T-cell (primary cell): ENCODE measurements around the gene ARHGAP11A. TPM values are rescaled to one million over a fixed set of nuclear protein-coding genes. Genes with fewer than 3 reads are reported as not detected.
A peak's percentile ranks its signal among the peaks of the same experiment; 100 is the strongest.
"Not testable (repeated sequence)": the region's sequence is repeated elsewhere in the genome, so short reads cannot be mapped to it uniquely, and the experiment has no call there.

Experiments
- ATAC-seq, 4 experiments: fragments of 200-7000 bp in 3 of 4; fragments of 150-1000 bp in 1 of 4; cut with Tn5 transposase; replicated peaks in 1 of 4; 1 replicate in 3 of 4; 2 replicates in 1 of 4; pipeline ENCODE4 v1.10.0; 2021; ENCODE audit warnings: moderate library complexity in 3 of 4, mild to moderate bottlenecking in 2 of 4, moderate number of reproducible peaks in 1 of 4
- CTCF ChIA-PET, 2 donors: fragments of 300-600 bp; sonication (Branson Sonifier 250); formaldehyde crosslinking; loops; one replicate each; lab custom pipeline; 2022; ENCODE audit warnings: antibody characterized with exemption in 2 of 2; lab: Charles Lee
- POLR2A ChIA-PET, 2 donors: fragments of 300-600 bp; sonication (Branson Sonifier 250); formaldehyde crosslinking; loops; one replicate each; lab custom pipeline; 2022; ENCODE audit warnings: antibody characterized with exemption in 2 of 2; lab: Charles Lee
- DNase-seq, 35 experiments: peaks; one replicate each; pipeline versions ENCODE4 v3.0.0 to v3.0.0-alpha.2; 2013 to 2023
- H3K27ac ChIP-seq: one replicate; pipeline ENCODE4 v1.5.1; 2013; ENCODE audit warnings: low read length
- H3K27me3 ChIP-seq, 2 experiments: replicated peaks in 1 of 2; 1 replicate in 1 of 2; 2 replicates in 1 of 2; pipeline versions ENCODE4 v1.6.1 to v1.7.0; 2013; ENCODE audit warnings: low read length in 1 of 2, mixed read lengths in 1 of 2; ENCODE audit not compliant: control insufficient read depth in 2 of 2, insufficient read depth in 2 of 2; ENCODE audit errors: extremely low read depth in 1 of 2
- H3K36me3 ChIP-seq, 2 donors: 1 replicate in 1 of 2; 2 replicates in 1 of 2; pipeline versions ENCODE4 v1.6.1 to v1.7.0; 2013; ENCODE audit warnings: low read length in 1 of 2; ENCODE audit not compliant: control insufficient read depth in 2 of 2, insufficient read depth in 1 of 2; ENCODE audit errors: extremely low read depth in 1 of 2
- H3K4me1 ChIP-seq, 2 experiments: 1 replicate in 1 of 2; 2 replicates in 1 of 2; pipeline versions ENCODE4 v1.6.1 to v1.7.0; 2013; ENCODE audit warnings: low read length in 2 of 2, mixed read lengths in 1 of 2; ENCODE audit not compliant: insufficient read depth in 2 of 2, control insufficient read depth in 1 of 2; ENCODE audit errors: extremely low read depth in 1 of 2
- H3K4me3 ChIP-seq, 2 donors: 1 replicate in 1 of 2; 2 replicates in 1 of 2; pipeline versions ENCODE4 v1.5.1 to v1.7.0; 2013; ENCODE audit warnings: mild to moderate bottlenecking in 2 of 2, low read length in 1 of 2, moderate library complexity in 1 of 2; ENCODE audit not compliant: control insufficient read depth in 1 of 2; ENCODE audit errors: extremely low read depth in 1 of 2
- H3K9me3 ChIP-seq: 2 replicates; pipeline ENCODE4 v1.7.0; 2013
- H3K27ac Mint-ChIP-seq, 2 donors: one replicate each; pipeline ENCODE4 v1.8.0; 2020 to 2021; ENCODE audit warnings: mild to moderate bottlenecking in 2 of 2, mixed read lengths in 2 of 2
- H3K27me3 Mint-ChIP-seq, 2 donors: one replicate each; pipeline ENCODE4 v1.8.0; 2021 to 2022; ENCODE audit warnings: mixed read lengths in 2 of 2
- H3K36me3 Mint-ChIP-seq: one replicate; pipeline ENCODE4 v1.8.0; 2021; ENCODE audit warnings: mixed read lengths
- H3K4me1 Mint-ChIP-seq, 3 donors: one replicate each; pipeline ENCODE4 v1.8.0; 2020 to 2022; ENCODE audit warnings: mixed read lengths in 3 of 3, mild to moderate bottlenecking in 1 of 3
- H3K4me3 Mint-ChIP-seq, 3 donors: one replicate each; pipeline ENCODE4 v1.8.0; 2020 to 2022; ENCODE audit warnings: mild to moderate bottlenecking in 3 of 3, mixed read lengths in 3 of 3, moderate library complexity in 3 of 3
- H3K9me3 Mint-ChIP-seq, 3 donors: one replicate each; pipeline ENCODE4 v1.8.0; 2020 to 2022; ENCODE audit warnings: mixed read lengths in 3 of 3
- WGBS: methylation state at CpG from one replicate; pipeline ENCODE4 v1.1.5; 2013; ENCODE audit warnings: missing lambda C conversion rate; ENCODE audit not compliant: insufficient coverage; 5-methylcytosine and 5-hydroxymethylcytosine counted together
- total RNA-seq, 35 experiments: library from RNA in 6 of 35; stranded (reverse) in 6 of 35; fragments of 120-200 nt in 1 of 35; gene quantifications; one replicate each; pipeline versions ENCODE4 v1.2.1 to v1.2.4 and lab custom pipeline; 2013 to 2026

ARHGAP11A gene
- total RNA-seq, 5 donors from 2014 or later (not counting 1 experiment from before 2014, with no cell fraction given) = 4.5 to 6.8 (median 6.2) TPM

DNA sequence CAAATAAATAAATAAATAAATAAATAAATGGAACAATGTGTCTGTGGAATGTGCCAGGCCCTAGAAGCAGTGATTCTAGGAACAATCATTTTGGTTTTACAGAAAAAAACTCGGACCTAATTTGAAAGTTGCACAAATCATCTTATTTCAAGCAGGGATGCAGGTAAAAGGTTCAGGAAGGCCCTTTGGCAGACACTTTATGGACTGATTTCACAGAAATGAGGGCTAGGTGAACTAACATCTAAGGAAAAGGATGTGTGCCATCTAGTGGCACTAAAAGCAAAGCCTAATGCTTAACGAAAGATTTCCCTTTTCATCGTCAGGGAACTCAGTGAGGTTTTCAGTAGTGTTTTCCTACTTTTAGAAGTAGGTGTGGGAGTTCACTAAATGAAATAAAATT lies 4.6 kb upstream of the ARHGAP11A start:
- H3K27ac Mint-ChIP-seq, CTCF ChIA-PET, H3K4me3 ChIP-seq, H3K9me3 ChIP-seq, H3K36me3 ChIP-seq, H3K36me3 Mint-ChIP-seq, POLR2A ChIA-PET, H3K9me3 Mint-ChIP-seq, H3K27me3 Mint-ChIP-seq, ATAC-seq, H3K27me3 ChIP-seq, H3K4me3 Mint-ChIP-seq, H3K4me1 ChIP-seq, H3K27ac ChIP-seq: not testable (repeated sequence)
- DNase-seq = peak in 1 of 35 experiments; percentile 41
- H3K4me1 Mint-ChIP-seq = peaks cover 6 to 13% (median 7%) of the 10 kb centered on the region in 3 donors
- 0% methylated on average over 1 of the region's 3 CpGs for WGBS

DNA sequence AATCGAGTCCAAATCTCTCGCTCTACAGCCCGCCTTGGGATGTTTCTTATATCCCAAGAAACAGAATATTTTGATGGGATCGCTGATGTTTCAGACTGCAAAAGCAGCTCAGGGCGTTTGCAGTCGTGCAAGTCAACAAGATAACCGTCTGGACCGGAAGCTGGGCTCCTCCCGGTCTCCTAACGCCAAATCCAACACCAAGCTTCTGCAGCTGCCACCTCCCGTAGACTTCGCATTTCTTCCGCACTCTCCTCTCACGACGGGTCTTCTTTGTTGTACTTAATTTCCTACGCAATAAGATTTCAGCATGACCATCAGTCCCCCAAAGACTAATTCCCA lies 623 bp upstream of the ARHGAP11A start:
- H3K27me3 Mint-ChIP-seq, H3K4me1 ChIP-seq, H3K9me3 Mint-ChIP-seq, H3K9me3 ChIP-seq, H3K36me3 ChIP-seq, CTCF ChIA-PET, H3K27me3 ChIP-seq, POLR2A ChIA-PET, H3K36me3 Mint-ChIP-seq: not testable (repeated sequence)
- DNase-seq = peak in 1 of 35 experiments; percentile 5
- Histone ChIP-seq H3K27ac (peak overlapping the region; percentile 59), H3K4me3 (peak overlapping the region; percentile 64 to 82)
- no CpG with 5 or more reads among the region's 16 CpGs for WGBS
- Mint-ChIP-seq H3K4me3 (peak overlapping the region; percentile 95 to 99 (median 97)), H3K27ac (peak overlapping the region; percentile 91 to 92), H3K4me1 (peaks cover 17 to 28% (median 18%) of the 10 kb centered on the region in 3 donors)
- ATAC-seq = peak; percentile 16 to 21 (median 18)

GRCh38 chr15:32615871-32616426 lies 645 bp downstream of the ARHGAP11A start:
- POLR2A ChIA-PET, H3K27me3 Mint-ChIP-seq, CTCF ChIA-PET, H3K36me3 Mint-ChIP-seq, H3K27ac ChIP-seq, H3K36me3 ChIP-seq, H3K27me3 ChIP-seq, H3K9me3 Mint-ChIP-seq, H3K4me1 ChIP-seq, H3K9me3 ChIP-seq: not testable (repeated sequence)
- peaks cover 15 to 26% (median 18%) of the 10 kb centered on the region in 3 donors for H3K4me1 Mint-ChIP-seq
- peak overlapping the region; percentile 91 to 92 for H3K27ac Mint-ChIP-seq
- H3K4me3 ChIP-seq = peak overlapping the region; percentile 57 to 64
- 0% methylated on average over 2 of the region's 24 CpGs for whole genome bisulfite sequencing
- ATAC-seq (peak; percentile 2 to 10 (median 5)), DNase-seq (peak in 1 of 35 experiments; percentile 26)
- H3K4me3 Mint-ChIP-seq = peak overlapping the region; percentile 95 to 99 (median 97)

GRCh38 chr15:32636410-32636809 lies 21.1 kb downstream of the ARHGAP11A start:
- Mint-ChIP-seq H3K27me3 (peaks cover 0 to 4% of the 10 kb centered on the region in 2 donors), H3K36me3 (peaks cover 25% of the 10 kb centered on the region), H3K27ac (no peak overlapping the region)

GRCh38 chr15:32636908-32637567 lies 21.7 kb downstream of the ARHGAP11A start:
- peak overlapping the region in 1 of 2 donors; percentile 13 for H3K27ac Mint-ChIP-seq
- H3K4me1 ChIP-seq = no peaks in the 10 kb centered on the region
- CTCF ChIA-PET = no interaction called here
- H3K27me3 ChIP-seq = no peaks in the 10 kb centered on the region
- H3K4me3 Mint-ChIP-seq = no peak overlapping the region
- 83% methylated on average over 1 of the region's 8 CpGs for WGBS
- no peaks in the 10 kb centered on the region for H3K9me3 ChIP-seq
- DNase-seq (no peak), ATAC-seq (no peak)
- POLR2A ChIA-PET = no interaction called here
- no peak overlapping the region for H3K4me3 ChIP-seq
- H3K4me1 Mint-ChIP-seq = no peaks in the 10 kb centered on the region
- H3K27ac ChIP-seq = no peak overlapping the region
- peaks cover 0 to 12% of the 10 kb centered on the region in 2 donors for H3K36me3 ChIP-seq
- H3K36me3 Mint-ChIP-seq = peaks cover 25% of the 10 kb centered on the region
- H3K9me3 Mint-ChIP-seq = no peaks in the 10 kb centered on the region
- H3K27me3 Mint-ChIP-seq = peaks cover 0 to 8% of the 10 kb centered on the region in 2 donors

More at GRCh38 chr15:32636410-32636809, 21.1 kb downstream of the ARHGAP11A start:
- POLR2A ChIA-PET = no interaction called here
- Histone ChIP-seq H3K27me3 (no peaks in the 10 kb centered on the region), H3K36me3 (peaks cover 0 to 12% of the 10 kb centered on the region in 2 donors), H3K4me3 (no peak overlapping the region), H3K9me3 (no peaks in the 10 kb centered on the region), H3K27ac (no peak overlapping the region), H3K4me1 (no peaks in the 10 kb centered on the region)
- Mint-ChIP-seq H3K4me3 (no peak overlapping the region), H3K4me1 (no peaks in the 10 kb centered on the region), H3K9me3 (no peaks in the 10 kb centered on the region)
- ATAC-seq = no peak
- CTCF ChIA-PET = interaction anchor here in 1 of 2 donors (0.6 kb wide), 1 partner anchor 10 kb away, joined by 3 read pairs; no protein-coding TSS in a partner anchor
- DNase-seq = no peak
- 60% methylated on average over 1 of the region's 3 CpGs for WGBS

GRCh38 chr15:32637704-32638103 lies 22.4 kb downstream of the ARHGAP11A start:
- ChIA-PET POLR2A (no interaction called here), CTCF (no interaction called here)
- peaks cover 0 to 12% of the 10 kb centered on the region in 2 donors for H3K36me3 ChIP-seq
- H3K27me3 ChIP-seq = no peaks in the 10 kb centered on the region
- H3K4me3 Mint-ChIP-seq = no peak overlapping the region
- no peak overlapping the region for H3K27ac ChIP-seq
- peaks cover 25% of the 10 kb centered on the region for H3K36me3 Mint-ChIP-seq
- no peaks in the 10 kb centered on the region for H3K9me3 Mint-ChIP-seq
- H3K4me1 Mint-ChIP-seq = no peaks in the 10 kb centered on the region
- DNase-seq = no peak
- WGBS = no CpG with 5 or more reads among the region's 1 CpG
- ATAC-seq = no peak
- no peaks in the 10 kb centered on the region for H3K4me1 ChIP-seq
- no peak overlapping the region for H3K4me3 ChIP-seq
- H3K9me3 ChIP-seq = no peaks in the 10 kb centered on the region
- H3K27me3 Mint-ChIP-seq = peaks cover 0 to 8% of the 10 kb centered on the region in 2 donors
- no peak overlapping the region for H3K27ac Mint-ChIP-seq
